Activated CD8-positive, alpha-beta memory T cell treated with anti-CD3 and anti-CD28 coated beads for 48 hours (primary cell): ENCODE results near the gene OSCAR.

Experiments used
- DNase-seq, 3 experiments: peaks; one replicate each; pipeline ENCODE4 v3.0.0-alpha.2; 2020; ENCODE audit warnings: low read depth in 2 of 3, low spot score in 2 of 3

The OSCAR gene

DNA sequence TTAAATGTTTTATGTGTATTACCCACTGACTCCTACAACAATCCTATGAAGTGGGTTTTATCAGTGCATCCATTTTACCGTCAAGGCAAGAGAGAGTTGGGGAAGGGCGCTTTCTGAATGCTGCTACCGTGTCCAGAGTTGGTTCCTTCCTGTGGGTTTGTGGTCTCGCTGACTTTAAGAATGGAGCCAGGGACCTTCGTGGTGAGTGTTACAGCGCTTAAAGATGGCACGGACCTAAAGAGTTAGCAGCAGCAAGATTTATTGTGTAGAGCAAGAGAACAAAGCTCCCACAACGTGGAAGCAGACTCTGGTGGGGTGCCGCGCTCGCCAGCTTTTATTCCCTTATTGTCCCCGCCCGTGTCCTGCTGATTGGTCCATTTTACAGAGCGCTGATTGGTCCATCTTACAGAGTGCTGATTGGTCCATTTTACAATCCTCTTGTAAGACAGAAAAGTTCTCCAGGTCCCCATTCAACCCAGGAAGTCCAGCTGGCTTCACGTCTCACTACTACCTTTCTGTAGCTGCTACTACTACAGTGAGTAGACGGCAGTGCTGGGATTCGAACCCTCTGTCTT lies 6.1 kb downstream of the OSCAR start:
- no peak for DNase-seq

DNA sequence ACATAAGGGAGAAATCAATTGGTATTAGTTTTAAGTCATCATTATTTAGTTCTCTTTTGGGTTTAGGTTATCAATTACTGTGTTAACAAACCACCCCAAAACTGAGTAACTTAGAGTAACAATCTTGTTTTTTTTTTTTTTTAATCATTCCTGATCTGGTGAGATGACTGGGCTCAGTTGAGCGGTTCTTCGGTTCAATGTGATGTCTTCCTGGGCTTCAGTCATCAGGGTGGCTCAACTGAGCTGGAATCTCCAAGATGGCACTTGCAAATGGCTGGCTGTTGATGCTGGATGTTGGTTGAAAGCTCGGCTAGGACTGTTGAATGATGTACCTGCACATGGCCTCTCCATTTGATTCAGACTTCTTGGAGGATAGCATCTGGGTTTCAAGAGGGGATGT lies 16.2 kb downstream of the OSCAR start:
- no peak for DNase-seq

DNA sequence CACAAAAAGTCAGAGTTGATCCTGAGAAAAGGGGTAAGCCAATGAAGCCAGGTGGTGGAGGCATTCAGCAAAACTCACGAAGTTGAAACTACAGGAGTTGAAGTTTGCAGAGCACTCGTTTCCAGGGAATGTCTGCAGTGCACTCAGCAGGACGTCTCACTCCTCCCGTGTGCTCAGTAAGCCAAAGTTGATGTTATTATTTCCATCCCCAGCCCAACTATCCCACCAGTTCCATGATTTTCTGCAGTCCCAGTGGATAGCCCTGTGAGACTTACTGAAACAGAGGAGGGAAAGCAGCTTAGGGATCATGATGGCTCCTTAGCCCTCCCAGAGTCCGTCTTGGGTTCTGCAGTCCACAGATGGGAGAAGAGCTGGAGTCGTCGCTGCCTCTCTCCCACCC lies 19.6 kb downstream of the OSCAR start, which contains the start of gene TARM1:
TARM1 (minus strand) TSS at position 334 of the 400 bp plus-strand sequence; CDS start at position 309, 25 bp downstream.
- no peak for DNase-seq

DNA sequence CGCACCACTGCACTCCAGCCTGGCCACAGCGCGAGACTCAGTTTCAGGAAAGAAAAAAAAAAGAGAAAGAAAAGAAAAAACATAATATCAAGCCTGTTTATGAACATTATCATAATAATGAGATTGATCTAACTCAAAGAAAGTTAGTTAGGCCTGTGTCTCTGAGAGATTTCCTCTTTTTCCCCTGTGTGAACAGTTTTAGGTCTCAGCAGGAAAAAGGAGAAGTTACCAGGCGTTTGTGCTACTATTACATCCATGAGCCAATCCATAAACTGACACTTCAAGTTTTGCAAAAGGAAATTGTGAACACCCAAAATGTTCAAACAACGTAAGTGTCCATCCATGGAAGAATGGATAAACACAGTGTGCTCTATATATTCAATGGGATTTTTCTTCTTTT lies 23.3 kb downstream of the OSCAR start:
- DNase-seq, result no peak

DNA sequence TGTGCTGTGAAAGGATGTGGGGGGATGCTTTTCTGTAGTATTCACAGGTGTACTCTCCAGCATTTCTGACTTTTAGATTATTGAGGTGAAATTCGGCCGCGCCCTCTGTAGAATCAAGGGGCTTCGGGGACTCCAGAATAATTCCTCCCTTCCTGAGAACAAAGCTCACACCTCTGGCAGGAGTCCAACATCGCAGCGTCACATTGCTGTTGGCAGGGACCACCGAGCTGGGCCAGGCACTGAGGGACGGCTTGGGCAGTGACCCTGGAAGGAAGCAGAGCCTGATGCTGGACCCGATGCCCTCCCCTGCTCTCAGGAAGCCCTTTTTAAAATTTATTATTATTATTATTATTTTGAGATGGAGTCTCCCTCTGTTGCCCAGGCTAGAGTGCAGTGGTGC lies 25.8 kb downstream of the OSCAR start:
- DNase-seq, result no peak

DNA sequence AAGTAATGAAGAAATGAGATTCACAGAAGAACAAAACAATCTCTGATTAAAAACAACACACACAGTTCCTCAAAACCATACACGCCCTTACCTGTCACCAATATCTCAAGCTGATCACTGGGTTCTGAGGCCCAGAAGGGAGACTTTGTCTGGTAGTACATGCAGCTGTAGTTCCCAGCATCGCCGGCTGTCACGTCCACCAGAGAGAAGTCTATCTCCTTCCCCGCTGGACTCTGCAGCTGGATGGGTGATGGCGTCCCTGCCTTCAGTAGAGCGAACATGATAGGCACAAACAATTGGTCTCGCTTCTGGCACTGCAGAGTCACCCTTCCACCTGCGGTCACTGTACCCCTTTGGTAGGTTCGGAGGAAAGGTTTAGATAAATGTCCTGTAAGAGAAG lies 26.8 kb downstream of the OSCAR start:
- no peak for DNase-seq

DNA sequence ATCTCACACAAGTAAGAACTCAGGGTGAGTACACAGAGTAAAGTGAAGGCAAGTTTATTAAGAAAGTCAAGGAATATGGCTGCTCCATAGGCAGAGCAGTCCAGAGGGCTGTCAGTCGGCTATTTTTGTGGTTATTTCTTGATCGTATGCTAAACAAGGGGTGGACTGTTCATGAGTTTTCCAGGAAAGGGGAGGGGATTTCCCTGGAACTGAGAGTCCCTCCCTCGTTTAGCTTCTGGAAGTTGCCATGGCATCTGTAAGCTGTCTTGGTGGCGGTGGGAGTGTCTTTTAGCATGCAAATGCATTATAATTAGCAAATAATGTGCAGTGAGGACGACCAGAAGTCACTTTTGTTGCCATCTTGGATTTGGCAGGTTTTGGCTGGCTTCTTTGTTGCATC lies 31.1 kb downstream of the OSCAR start:
- DNase-seq, result no peak

DNA sequence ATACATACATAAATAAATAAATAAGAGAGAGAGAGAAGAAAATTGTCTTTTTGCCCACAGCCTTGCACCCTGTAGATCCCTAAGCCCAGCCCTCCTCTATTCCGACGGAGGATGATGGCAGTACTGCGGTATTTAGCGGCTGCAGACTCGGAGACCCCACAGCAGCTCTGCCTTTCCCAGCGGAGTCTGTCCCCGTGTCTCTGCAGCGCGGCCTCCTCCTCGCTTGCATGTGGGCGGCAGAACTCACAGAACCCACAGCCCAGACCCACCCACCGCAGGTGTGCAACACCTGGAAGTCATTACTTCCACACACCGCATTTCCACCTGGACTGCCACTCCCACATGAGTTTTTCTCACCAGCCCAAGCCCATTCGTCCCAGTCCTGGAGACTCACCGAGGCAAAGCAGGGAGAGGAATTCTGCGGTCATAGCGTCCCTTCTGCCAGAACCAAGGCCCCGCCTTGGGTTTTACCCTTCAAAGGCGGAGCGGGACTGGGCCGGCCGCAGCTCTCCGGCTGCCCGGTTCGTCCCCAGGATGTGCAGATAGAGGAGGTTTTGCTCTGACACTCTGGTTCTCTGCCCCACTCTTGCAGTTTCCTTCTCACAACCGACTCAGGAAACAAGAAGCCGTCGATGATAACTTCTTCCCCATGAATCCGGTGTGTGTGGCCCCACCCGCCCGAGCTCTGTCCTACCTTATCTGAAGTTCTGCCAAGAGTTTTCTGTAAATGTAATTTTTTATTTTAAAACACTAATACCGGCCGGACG lies 37.1 kb downstream of the OSCAR start, which contains the start of gene VSTM1:
VSTM1 (minus strand) TSS at position 548 of the 767 bp plus-strand sequence; CDS start at position 428, 120 bp downstream.
- DNase-seq, result no peak

DNA sequence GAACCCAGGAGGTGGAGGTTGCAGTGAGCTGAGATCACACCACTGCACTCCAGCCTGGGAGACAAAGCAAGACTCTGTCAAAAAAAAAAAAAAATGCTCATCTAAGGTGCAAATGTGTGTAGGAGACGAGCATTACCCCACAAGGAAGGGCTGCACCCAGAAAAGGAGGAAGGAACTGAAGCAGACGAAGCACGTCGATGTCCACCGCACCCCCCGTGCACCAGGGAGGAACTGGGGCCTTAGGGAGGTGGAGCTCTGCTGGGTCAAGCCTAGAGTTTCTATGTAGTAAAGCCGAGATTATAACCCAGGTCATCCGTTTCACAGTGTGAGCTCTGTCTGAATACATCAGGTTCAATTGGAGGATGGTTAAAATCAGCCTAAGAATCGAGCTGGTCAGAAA lies 38.0 kb downstream of the OSCAR start:
- no peak for DNase-seq

DNA sequence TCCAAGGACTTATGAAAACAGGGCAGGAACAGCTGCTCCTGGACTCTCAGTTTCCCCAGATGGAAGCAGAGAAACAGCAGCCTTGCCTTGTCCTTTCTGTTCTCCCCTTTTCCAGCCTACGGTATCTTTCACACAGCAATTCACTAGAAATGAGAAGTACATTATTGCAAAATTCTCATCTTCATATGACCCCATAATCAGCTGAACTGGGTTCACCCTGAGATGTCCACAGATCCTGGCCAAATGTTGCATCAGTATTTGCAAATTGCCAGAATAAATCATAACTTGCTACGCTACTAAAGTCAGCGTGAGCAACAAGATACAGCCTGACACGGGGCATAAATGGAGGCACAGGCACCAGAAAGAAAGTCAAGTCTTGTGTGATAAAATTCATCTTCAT lies 53.0 kb downstream of the OSCAR start:
- no peak for DNase-seq

DNA sequence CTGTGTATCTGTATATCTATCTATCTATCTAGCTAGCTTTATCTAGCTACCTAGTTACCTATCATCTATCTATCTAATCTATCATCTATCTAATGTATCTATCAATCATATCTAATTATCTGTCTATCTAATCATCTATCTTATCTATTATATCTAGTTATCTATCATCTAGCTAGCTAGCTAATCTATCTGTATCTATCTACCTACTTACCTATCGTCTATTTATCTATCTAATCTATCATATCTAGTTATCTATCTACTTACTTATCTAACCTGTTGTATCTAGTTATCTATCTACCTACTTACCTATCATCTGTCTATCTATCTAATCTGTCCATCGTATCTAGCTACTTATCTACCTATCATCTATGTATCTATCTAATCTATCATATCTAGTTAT lies 54.8 kb downstream of the OSCAR start:
- DNase-seq, result no peak
